ENCODE results near the gene RNASEH2A. TPM values are rescaled to one million over a fixed set of nuclear protein-coding genes. Genes with fewer than 3 reads are reported as not detected.
"Not testable (repeated sequence)": the region's sequence is repeated elsewhere in the genome, so short reads cannot be mapped to it uniquely, and the experiment has no call there.

Gene RNASEH2A
- polyA plus RNA-seq, 1 donor: 20.3 TPM

DNA sequence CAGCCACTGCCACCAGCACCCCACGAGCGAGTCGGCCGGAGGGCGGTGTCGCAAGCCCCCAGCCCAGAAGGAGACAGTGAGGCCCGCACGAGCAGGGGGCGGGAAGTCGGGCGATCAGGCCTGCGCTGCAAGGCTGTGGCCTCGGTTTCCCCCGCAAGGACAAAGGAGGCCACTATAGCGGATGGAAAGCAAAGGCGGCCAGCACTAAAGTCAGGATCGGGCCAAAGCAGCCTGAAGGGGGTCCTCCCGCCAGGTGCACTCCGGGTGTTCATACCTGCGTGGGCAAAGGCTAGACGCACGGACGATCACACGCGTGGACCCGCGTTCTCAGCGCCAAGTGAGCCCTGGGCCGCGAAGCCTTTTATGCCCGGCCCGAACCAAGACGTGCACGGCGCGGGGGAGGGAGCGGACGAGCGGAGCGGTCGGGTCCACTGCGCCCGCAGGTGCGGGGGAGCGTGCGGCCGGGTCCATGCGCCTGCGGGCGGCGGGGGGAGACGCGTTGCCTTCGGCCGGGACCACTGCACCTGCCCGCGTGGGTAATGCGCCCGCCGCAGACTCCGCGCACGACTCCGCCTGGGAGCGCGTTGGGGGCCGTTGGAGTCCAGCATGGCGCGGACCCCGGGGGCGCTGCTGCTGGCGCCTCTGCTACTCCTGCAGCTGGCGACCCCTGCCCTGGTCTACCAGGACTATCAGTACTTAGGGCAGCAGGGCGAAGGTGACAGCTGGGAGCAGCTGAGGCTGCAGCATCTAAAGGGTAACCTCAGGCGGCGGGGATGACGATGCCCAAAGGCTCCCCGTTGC lies 4.7 kb upstream of the RNASEH2A start, which contains the start of the genes PRDX2 and THSD8:
PRDX2 (minus strand) TSS at position 335 of the 801 bp plus-strand sequence. CDS start 539 bp downstream, outside the sequence.
THSD8 (plus strand) TSS at position 604 of the 801 bp plus-strand sequence; CDS start at position 607, 3 bp downstream.
- H3K9me3 ChIP-seq (ENCODE audit: control insufficient read depth, low read depth, low read length): peaks cover 7% of the 10 kb centered on the region
- peak within 1 kb of the TSS; percentile 100 for H3K4me3 ChIP-seq (ENCODE audit: low read length)
- no peaks in the 10 kb centered on the region for H3K27me3 ChIP-seq (ENCODE audit: control insufficient read depth, insufficient read depth, low read length)
- no CpG with 5 or more reads among the region's 78 CpGs for WGBS (ENCODE audit: insufficient coverage, low lambda C conversion rate)
- peak within 1 kb of the TSS; percentile 84 for H3K27ac ChIP-seq (ENCODE audit: low read length)
- H3K36me3 ChIP-seq (ENCODE audit: control insufficient read depth, insufficient read depth, low read length): peaks cover 24% of the 10 kb centered on the region
- H3K4me1 ChIP-seq (ENCODE audit: control insufficient read depth, insufficient read depth, low read length): peaks cover 27% of the 10 kb centered on the region
- peak; percentile 73 to 90 for DNase-seq

GRCh38 chr19:12802267-12803106 lies 3.9 kb upstream of the RNASEH2A start:
- peak overlapping the region; percentile 100 for H3K4me3 ChIP-seq (ENCODE audit: low read length)
- WGBS (ENCODE audit: insufficient coverage, low lambda C conversion rate): 14% methylated on average over 2 of the region's 22 CpGs
- peaks cover 17% of the 10 kb centered on the region for H3K36me3 ChIP-seq (ENCODE audit: control insufficient read depth, insufficient read depth, low read length)
- H3K9me3 ChIP-seq (ENCODE audit: control insufficient read depth, low read depth, low read length): peaks cover 7% of the 10 kb centered on the region
- H3K27me3 ChIP-seq (ENCODE audit: control insufficient read depth, insufficient read depth, low read length): no peaks in the 10 kb centered on the region
- no peak overlapping the region for H3K27ac ChIP-seq (ENCODE audit: low read length)
- DNase-seq: no peak
- peaks cover 32% of the 10 kb centered on the region for H3K4me1 ChIP-seq (ENCODE audit: control insufficient read depth, insufficient read depth, low read length)

- peaks cover 17% of the 10 kb centered on the region for H3K36me3 ChIP-seq (ENCODE audit: control insufficient read depth, insufficient read depth, low read length)
- DNase-seq: no peak
- H3K4me1 ChIP-seq (ENCODE audit: control insufficient read depth, insufficient read depth, low read length): peaks cover 32% of the 10 kb centered on the region
- no peaks in the 10 kb centered on the region for H3K27me3 ChIP-seq (ENCODE audit: control insufficient read depth, insufficient read depth, low read length)
- H3K27ac ChIP-seq (ENCODE audit: low read length): no peak overlapping the region
- no peak overlapping the region for H3K4me3 ChIP-seq (ENCODE audit: low read length)
- 100% methylated on average over 8 of the region's 26 CpGs for WGBS (ENCODE audit: insufficient coverage, low lambda C conversion rate)
- peaks cover 7% of the 10 kb centered on the region for H3K9me3 ChIP-seq (ENCODE audit: control insufficient read depth, low read depth, low read length)
These were observed 2.3 kb upstream of the RNASEH2A start for GRCh38 chr19:12804051-12804450.

GRCh38 chr19:12815088-12815487 lies 8.7 kb downstream of the RNASEH2A start:
- Histone ChIP-seq H3K4me3 (ENCODE audit: low read length) (no peak overlapping the region), H3K4me1 (ENCODE audit: control insufficient read depth, insufficient read depth, low read length) (no peaks in the 10 kb centered on the region), H3K27me3 (ENCODE audit: control insufficient read depth, insufficient read depth, low read length) (no peaks in the 10 kb centered on the region), H3K36me3 (ENCODE audit: control insufficient read depth, insufficient read depth, low read length) (peaks cover 12% of the 10 kb centered on the region), H3K27ac (ENCODE audit: low read length) (no peak overlapping the region), H3K9me3 (ENCODE audit: control insufficient read depth, low read depth, low read length) (no peaks in the 10 kb centered on the region)
- no peak for DNase-seq
- WGBS (ENCODE audit: insufficient coverage, low lambda C conversion rate): 100% methylated on average over 1 of the region's 7 CpGs

- H3K4me3 ChIP-seq (ENCODE audit: low read length); H3K9me3 ChIP-seq (ENCODE audit: control insufficient read depth, low read depth, low read length); H3K27ac ChIP-seq (ENCODE audit: low read length); H3K4me1 ChIP-seq (ENCODE audit: control insufficient read depth, insufficient read depth, low read length); DNase-seq; H3K36me3 ChIP-seq (ENCODE audit: control insufficient read depth, insufficient read depth, low read length); H3K27me3 ChIP-seq (ENCODE audit: control insufficient read depth, insufficient read depth, low read length): not testable (repeated sequence)
- WGBS (ENCODE audit: insufficient coverage, low lambda C conversion rate): no CpG with 5 or more reads among the region's 6 CpGs
These were observed 10.8 kb downstream of the RNASEH2A start for GRCh38 chr19:12817188-12817587.

DNA sequence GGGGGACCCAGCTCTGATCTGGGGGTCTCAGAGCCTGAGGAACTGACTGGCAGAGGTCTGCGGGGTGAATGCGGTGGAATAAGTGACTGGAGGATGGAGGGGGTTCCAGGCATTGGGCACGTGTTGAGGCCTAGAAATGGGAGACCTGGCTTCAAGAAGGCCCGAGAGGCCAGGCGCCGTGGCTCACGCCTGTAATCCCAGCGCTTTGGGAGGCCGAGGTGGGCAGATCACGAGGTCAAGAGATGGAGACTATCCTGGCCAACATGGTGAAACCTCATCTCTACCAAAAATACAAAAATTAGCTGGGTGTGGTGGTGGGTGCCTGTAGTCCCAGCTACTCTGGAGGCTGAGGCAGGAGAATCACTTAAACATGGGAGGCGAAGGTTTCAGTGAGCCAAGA lies 11.4 kb downstream of the RNASEH2A start:
- not testable (repeated sequence) for H3K9me3 ChIP-seq (ENCODE audit: control insufficient read depth, low read depth, low read length); H3K4me3 ChIP-seq (ENCODE audit: low read length); H3K27ac ChIP-seq (ENCODE audit: low read length); H3K27me3 ChIP-seq (ENCODE audit: control insufficient read depth, insufficient read depth, low read length); H3K4me1 ChIP-seq (ENCODE audit: control insufficient read depth, insufficient read depth, low read length); DNase-seq; H3K36me3 ChIP-seq (ENCODE audit: control insufficient read depth, insufficient read depth, low read length)
- no CpG with 5 or more reads among the region's 11 CpGs for WGBS (ENCODE audit: insufficient coverage, low lambda C conversion rate)

- peaks cover 14% of the 10 kb centered on the region for H3K27me3 ChIP-seq (ENCODE audit: control insufficient read depth, insufficient read depth, low read length)
- H3K9me3 ChIP-seq (ENCODE audit: control insufficient read depth, low read depth, low read length): peaks cover 3% of the 10 kb centered on the region
- WGBS (ENCODE audit: insufficient coverage, low lambda C conversion rate): no CpG with 5 or more reads among the region's 2 CpGs
- H3K36me3 ChIP-seq (ENCODE audit: control insufficient read depth, insufficient read depth, low read length): no peaks in the 10 kb centered on the region
- no peak for DNase-seq
- no peak overlapping the region for H3K4me3 ChIP-seq (ENCODE audit: low read length)
- H3K4me1 ChIP-seq (ENCODE audit: control insufficient read depth, insufficient read depth, low read length): no peaks in the 10 kb centered on the region
- no peak overlapping the region for H3K27ac ChIP-seq (ENCODE audit: low read length)
These were observed 15.4 kb downstream of the RNASEH2A start for GRCh38 chr19:12821761-12822160.

- H3K4me1 ChIP-seq (ENCODE audit: control insufficient read depth, insufficient read depth, low read length): peaks cover 5% of the 10 kb centered on the region
- H3K27ac ChIP-seq (ENCODE audit: low read length): no peak overlapping the region
- H3K27me3 ChIP-seq (ENCODE audit: control insufficient read depth, insufficient read depth, low read length): peaks cover 30% of the 10 kb centered on the region
- no peak for DNase-seq
- no peak overlapping the region for H3K4me3 ChIP-seq (ENCODE audit: low read length)
- H3K9me3 ChIP-seq (ENCODE audit: control insufficient read depth, low read depth, low read length): peaks cover 3% of the 10 kb centered on the region
- no CpG with 5 or more reads among the region's 46 CpGs for WGBS (ENCODE audit: insufficient coverage, low lambda C conversion rate)
- H3K36me3 ChIP-seq (ENCODE audit: control insufficient read depth, insufficient read depth, low read length): no peaks in the 10 kb centered on the region
These were observed 19.1 kb downstream of the RNASEH2A start for GRCh38 chr19:12825254-12826131.

GRCh38 chr19:12828494-12828893 lies 22.1 kb downstream of the RNASEH2A start:
- H3K4me1 ChIP-seq (ENCODE audit: control insufficient read depth, insufficient read depth, low read length): peaks cover 5% of the 10 kb centered on the region
- DNase-seq: peak; percentile 23 to 67
- WGBS (ENCODE audit: insufficient coverage, low lambda C conversion rate): no CpG with 5 or more reads among the region's 23 CpGs
- peaks cover 54% of the 10 kb centered on the region for H3K27me3 ChIP-seq (ENCODE audit: control insufficient read depth, insufficient read depth, low read length)
- no peak overlapping the region for H3K4me3 ChIP-seq (ENCODE audit: low read length)
- H3K9me3 ChIP-seq (ENCODE audit: control insufficient read depth, low read depth, low read length): peaks cover 5% of the 10 kb centered on the region
- no peak overlapping the region for H3K27ac ChIP-seq (ENCODE audit: low read length)
- no peaks in the 10 kb centered on the region for H3K36me3 ChIP-seq (ENCODE audit: control insufficient read depth, insufficient read depth, low read length)

- no peak overlapping the region for H3K27ac ChIP-seq (ENCODE audit: low read length)
- H3K36me3 ChIP-seq (ENCODE audit: control insufficient read depth, insufficient read depth, low read length): no peaks in the 10 kb centered on the region
- no peak for DNase-seq
- peaks cover 13% of the 10 kb centered on the region for H3K9me3 ChIP-seq (ENCODE audit: control insufficient read depth, low read depth, low read length)
- peaks cover 82% of the 10 kb centered on the region for H3K27me3 ChIP-seq (ENCODE audit: control insufficient read depth, insufficient read depth, low read length)
- H3K4me3 ChIP-seq (ENCODE audit: low read length): no peak overlapping the region
- H3K4me1 ChIP-seq (ENCODE audit: control insufficient read depth, insufficient read depth, low read length): peaks cover 3% of the 10 kb centered on the region
- no CpG with 5 or more reads among the region's 5 CpGs for WGBS (ENCODE audit: insufficient coverage, low lambda C conversion rate)
These were observed 27.0 kb downstream of the RNASEH2A start for GRCh38 chr19:12833418-12833737.
